HEK293 (cell line): ENCODE data around the gene ADK.
A peak's percentile ranks its signal among the peaks of the same experiment; 100 is the strongest.

Experiments used
- CTCF ChIA-PET: fragments of 350-600 bp; formaldehyde crosslinking; extraction: SDS; loops from one replicate; lab custom pipeline; 2021; ENCODE audit warnings: antibody characterized with exemption; lab: Yijun Ruan, JAX
- POLR2A ChIA-PET: fragments of 300-600 bp; formaldehyde crosslinking; extraction: SDS; loops from one replicate; lab custom pipeline; 2020; ENCODE audit warnings: antibody characterized with exemption, inconsistent platforms; lab: Yijun Ruan, JAX
- H3K27ac ChIP-seq: fragments of 200-500 bp; sonication (Bioruptor generic); 2 replicates; pipeline ENCODE4 v1.5.1; 2014; ENCODE audit warnings: low read depth, low read length, control low read depth, inconsistent platforms; ENCODE audit errors: extremely low read depth
- H3K36me3 ChIP-seq, 2 experiments: fragments of 200-500 bp in 1 of 2; sonication (Bioruptor generic) in 1 of 2; 1 replicate in 1 of 2; 2 replicates in 1 of 2; pipeline ENCODE4 v1.5.1; 2014 to 2017; ENCODE audit warnings: inconsistent platforms in 2 of 2, low read length in 2 of 2; ENCODE audit not compliant: control insufficient read depth in 2 of 2, insufficient read depth in 1 of 2
- H3K4me1 ChIP-seq: fragments of 200-500 bp; sonication (Bioruptor generic); 2 replicates; pipeline ENCODE4 v1.5.1; 2014; ENCODE audit warnings: mild to moderate bottlenecking, low read length, inconsistent platforms; ENCODE audit not compliant: control insufficient read depth, insufficient read depth
- H3K4me3 ChIP-seq: 2 replicates; pipeline ENCODE4 v1.5.1; 2011; ENCODE audit warnings: low read depth, mild to moderate bottlenecking, control low read depth, low read length, moderate library complexity
- H3K9me3 ChIP-seq: fragments of 200-500 bp; sonication (Bioruptor generic); 2 replicates; pipeline ENCODE4 v1.5.1; 2014; ENCODE audit warnings: low read depth, low read length, inconsistent platforms; ENCODE audit not compliant: control insufficient read depth, insufficient read depth
- BCL11B ChIP-seq: fragments of 450-650 bp; formaldehyde crosslinking; IDR thresholded peaks from 2 replicates; pipeline ENCODE4 v1.5.1; 2016; ENCODE audit warnings: low read depth, missing biosample characterization, missing genetic modification characterization
- FEZF1 ChIP-seq: fragments of 450-650 bp; formaldehyde crosslinking; IDR thresholded peaks from 2 replicates; pipeline ENCODE4 v1.5.1; 2016; ENCODE audit warnings: missing biosample characterization, missing genetic modification characterization
- HOXD13 ChIP-seq: sonication (generic); formaldehyde crosslinking; IDR thresholded peaks from 2 replicates; pipeline ENCODE4 v1.8.0; 2022; ENCODE audit warnings: missing genetic modification reagents, borderline replicate concordance
- TCF7L2 ChIP-seq: IDR thresholded peaks from 2 replicates; pipeline ENCODE4 v1.6.1; 2011; ENCODE audit warnings: low read depth, mild to moderate bottlenecking, inconsistent platforms, low read length, moderate library complexity, borderline replicate concordance
- WT1 ChIP-seq: fragments of 450-650 bp; formaldehyde crosslinking; IDR thresholded peaks from 2 replicates; pipeline ENCODE4 v1.5.1; 2016; ENCODE audit warnings: missing biosample characterization, missing genetic modification characterization
- ZBTB21 ChIP-seq: fragments of 450-650 bp; formaldehyde crosslinking; IDR thresholded peaks from 2 replicates; pipeline ENCODE4 v1.5.1; 2017; ENCODE audit warnings: missing biosample characterization, missing genetic modification characterization
- ZBTB8A ChIP-seq: fragments of 450-650 bp; formaldehyde crosslinking; IDR thresholded peaks from 2 replicates; pipeline ENCODE4 v1.5.1; 2016; ENCODE audit warnings: missing biosample characterization, missing genetic modification characterization
- ZNF112 ChIP-seq: fragments of 450-650 bp; formaldehyde crosslinking; IDR thresholded peaks from 2 replicates; pipeline ENCODE4 v1.5.0; 2017; ENCODE audit warnings: missing biosample characterization, missing genetic modification characterization
- ZNF121 ChIP-seq: fragments of 450-650 bp; formaldehyde crosslinking; IDR thresholded peaks from 2 replicates; pipeline ENCODE4 v1.5.1; 2016; ENCODE audit warnings: missing biosample characterization, missing genetic modification characterization
- ZNF2 ChIP-seq: fragments of 450-650 bp; formaldehyde crosslinking; IDR thresholded peaks from 2 replicates; pipeline ENCODE4 v1.5.1; 2016; ENCODE audit warnings: missing biosample characterization, missing genetic modification characterization
- ZNF311 ChIP-seq: fragments of 450-650 bp; formaldehyde crosslinking; IDR thresholded peaks from 2 replicates; pipeline ENCODE4 v1.5.1; 2017; ENCODE audit warnings: missing biosample characterization, missing genetic modification characterization, borderline replicate concordance
- ZNF354C ChIP-seq: fragments of 450-650 bp; formaldehyde crosslinking; IDR thresholded peaks from 2 replicates; pipeline ENCODE4 v1.5.1; 2016; ENCODE audit warnings: missing biosample characterization, missing genetic modification characterization, low read depth, borderline replicate concordance
- ZNF510 ChIP-seq: fragments of 450-650 bp; formaldehyde crosslinking; IDR thresholded peaks from 2 replicates; pipeline ENCODE4 v1.5.1; 2018; ENCODE audit warnings: mild to moderate bottlenecking, missing genetic modification characterization, missing biosample characterization; ENCODE audit not compliant: insufficient replicate concordance
- ZNF561 ChIP-seq: fragments of 450-650 bp; IDR thresholded peaks from 2 replicates; pipeline ENCODE4 v1.5.1; 2018; ENCODE audit warnings: missing biosample characterization, missing genetic modification characterization, borderline replicate concordance
- ZNF677 ChIP-seq: fragments of 450-650 bp; IDR thresholded peaks from 2 replicates; pipeline ENCODE4 v1.5.0; 2018; ENCODE audit warnings: missing biosample characterization, mild to moderate bottlenecking, missing genetic modification characterization, moderate library complexity
- ZNF747 ChIP-seq: fragments of 450-650 bp; formaldehyde crosslinking; IDR thresholded peaks from 2 replicates; pipeline ENCODE4 v1.5.1; 2016; ENCODE audit warnings: missing biosample characterization, missing genetic modification characterization
- ZNF791 ChIP-seq: fragments of 450-650 bp; formaldehyde crosslinking; IDR thresholded peaks from 2 replicates; pipeline ENCODE4 v1.5.1; 2016; ENCODE audit warnings: missing biosample characterization, missing genetic modification characterization
- TF ChIP-seq, protein P1 (sequence below): fragments of 450-650 bp; formaldehyde crosslinking; IDR thresholded peaks from 2 replicates; pipeline ENCODE4 v1.5.1; 2017; ENCODE audit warnings: missing biosample characterization, missing genetic modification characterization
- TF ChIP-seq, protein P2 (sequence below): IDR thresholded peaks from 2 replicates; pipeline ENCODE4 v1.6.1; 2011; ENCODE audit warnings: mild to moderate bottlenecking, low read depth, low read length, borderline replicate concordance
- TF ChIP-seq, protein P3 (sequence below): fragments of 450-650 bp; formaldehyde crosslinking; IDR thresholded peaks from 2 replicates; pipeline ENCODE4 v1.5.1; 2017; ENCODE audit warnings: missing biosample characterization, mild to moderate bottlenecking, missing genetic modification characterization, moderate library complexity
- TF ChIP-seq, protein P4 (sequence below): fragments of 450-650 bp; formaldehyde crosslinking; IDR thresholded peaks from 2 replicates; pipeline ENCODE4 v1.5.1; 2016; ENCODE audit warnings: missing biosample characterization, missing genetic modification characterization

The ADK gene

DNA sequence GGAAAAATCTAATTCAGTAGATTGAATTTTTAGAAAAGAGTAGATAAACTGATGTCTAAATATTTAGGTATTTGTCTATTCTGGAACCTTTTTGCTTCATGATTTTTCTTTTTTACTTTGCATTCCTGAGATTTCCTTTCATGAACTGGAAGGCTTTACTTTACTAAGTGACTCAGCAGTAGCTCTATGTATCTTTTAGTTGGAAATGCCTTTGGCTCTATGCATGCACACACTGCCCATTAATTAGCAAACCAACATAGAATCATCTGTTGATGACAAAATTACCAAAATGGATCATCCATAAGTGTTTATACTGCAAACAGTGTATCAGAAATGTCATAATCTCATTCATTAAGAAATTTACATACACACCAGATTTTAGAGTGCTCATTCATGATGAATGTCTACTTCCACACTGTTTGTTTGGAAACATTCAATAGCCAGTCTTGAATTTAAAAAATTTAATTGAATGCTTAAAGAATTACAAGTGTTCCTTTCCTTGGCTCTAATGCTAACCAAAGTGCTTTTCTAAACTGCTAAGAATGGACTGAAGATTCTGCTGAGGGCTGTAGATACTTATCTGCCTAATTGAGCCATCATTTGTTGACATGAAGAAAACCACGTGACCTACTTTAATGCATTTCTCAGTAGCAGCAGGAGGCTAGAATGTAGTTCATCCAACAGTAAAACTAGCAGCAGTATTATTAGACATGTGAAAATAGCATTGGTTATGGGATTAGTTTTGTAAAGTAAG, 282.0 kb downstream of the ADK start (continued):
- TF ChIP-seq ZNF510 (tag by site-specific recombination) (peak; percentile 20), HOXD13 (CRISPR knock-in tag) (no peak)
- TF ChIP-seq, protein P1, sequence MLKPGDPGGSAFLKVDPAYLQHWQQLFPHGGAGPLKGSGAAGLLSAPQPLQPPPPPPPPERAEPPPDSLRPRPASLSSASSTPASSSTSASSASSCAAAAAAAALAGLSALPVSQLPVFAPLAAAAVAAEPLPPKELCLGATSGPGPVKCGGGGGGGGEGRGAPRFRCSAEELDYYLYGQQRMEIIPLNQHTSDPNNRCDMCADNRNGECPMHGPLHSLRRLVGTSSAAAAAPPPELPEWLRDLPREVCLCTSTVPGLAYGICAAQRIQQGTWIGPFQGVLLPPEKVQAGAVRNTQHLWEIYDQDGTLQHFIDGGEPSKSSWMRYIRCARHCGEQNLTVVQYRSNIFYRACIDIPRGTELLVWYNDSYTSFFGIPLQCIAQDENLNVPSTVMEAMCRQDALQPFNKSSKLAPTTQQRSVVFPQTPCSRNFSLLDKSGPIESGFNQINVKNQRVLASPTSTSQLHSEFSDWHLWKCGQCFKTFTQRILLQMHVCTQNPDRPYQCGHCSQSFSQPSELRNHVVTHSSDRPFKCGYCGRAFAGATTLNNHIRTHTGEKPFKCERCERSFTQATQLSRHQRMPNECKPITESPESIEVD (tag by site-specific recombination): peak; percentile 85
- TF ChIP-seq, protein P2, sequence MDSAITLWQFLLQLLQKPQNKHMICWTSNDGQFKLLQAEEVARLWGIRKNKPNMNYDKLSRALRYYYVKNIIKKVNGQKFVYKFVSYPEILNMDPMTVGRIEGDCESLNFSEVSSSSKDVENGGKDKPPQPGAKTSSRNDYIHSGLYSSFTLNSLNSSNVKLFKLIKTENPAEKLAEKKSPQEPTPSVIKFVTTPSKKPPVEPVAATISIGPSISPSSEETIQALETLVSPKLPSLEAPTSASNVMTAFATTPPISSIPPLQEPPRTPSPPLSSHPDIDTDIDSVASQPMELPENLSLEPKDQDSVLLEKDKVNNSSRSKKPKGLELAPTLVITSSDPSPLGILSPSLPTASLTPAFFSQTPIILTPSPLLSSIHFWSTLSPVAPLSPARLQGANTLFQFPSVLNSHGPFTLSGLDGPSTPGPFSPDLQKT: no peak

DNA sequence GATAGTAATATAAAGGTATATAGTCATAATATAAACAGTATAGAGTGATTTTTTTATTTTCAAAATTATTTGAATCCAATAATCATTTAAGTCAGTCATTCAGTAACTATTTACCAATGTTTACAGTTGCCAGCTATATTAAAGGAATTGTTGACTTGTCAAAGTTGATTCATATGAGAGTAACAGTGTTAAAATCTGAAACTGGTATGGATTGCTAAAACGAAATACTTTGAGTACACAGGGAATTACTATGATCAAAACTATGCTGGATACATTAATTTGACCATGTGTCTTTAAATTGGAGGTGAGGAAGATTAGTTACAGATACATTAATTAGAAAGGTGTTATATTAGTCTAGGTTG, 282.6 kb downstream of the ADK start:
- H3K4me1 ChIP-seq: peaks cover 10% of the 10 kb centered on the region
- H3K27ac ChIP-seq: no peak overlapping the region
- TF ChIP-seq, protein P3, sequence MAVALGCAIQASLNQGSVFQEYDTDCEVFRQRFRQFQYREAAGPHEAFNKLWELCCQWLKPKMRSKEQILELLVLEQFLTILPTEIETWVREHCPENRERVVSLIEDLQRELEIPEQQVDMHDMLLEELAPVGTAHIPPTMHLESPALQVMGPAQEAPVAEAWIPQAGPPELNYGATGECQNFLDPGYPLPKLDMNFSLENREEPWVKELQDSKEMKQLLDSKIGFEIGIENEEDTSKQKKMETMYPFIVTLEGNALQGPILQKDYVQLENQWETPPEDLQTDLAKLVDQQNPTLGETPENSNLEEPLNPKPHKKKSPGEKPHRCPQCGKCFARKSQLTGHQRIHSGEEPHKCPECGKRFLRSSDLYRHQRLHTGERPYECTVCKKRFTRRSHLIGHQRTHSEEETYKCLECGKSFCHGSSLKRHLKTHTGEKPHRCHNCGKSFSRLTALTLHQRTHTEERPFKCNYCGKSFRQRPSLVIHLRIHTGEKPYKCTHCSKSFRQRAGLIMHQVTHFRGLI (tag by site-specific recombination): no peak
- TF ChIP-seq ZBTB21 (tag by site-specific recombination): no peak
- no peak for TF ChIP-seq FEZF1 (tag by site-specific recombination)
- no peak for TF ChIP-seq ZNF747 (tag by site-specific recombination)
- no peak for TF ChIP-seq ZBTB8A
- no peak for TF ChIP-seq ZNF311 (tag by site-specific recombination)
- TF ChIP-seq BCL11B (tag by site-specific recombination): no peak
- no peak for TF ChIP-seq ZNF791 (tag by site-specific recombination)
- no peak for TF ChIP-seq WT1
- TF ChIP-seq ZNF121: no peak
- TF ChIP-seq ZNF677 (tag by site-specific recombination): no peak
- TF ChIP-seq TCF7L2: no peak
- no peak for TF ChIP-seq ZNF2 (tag by site-specific recombination)
- TF ChIP-seq, protein P4, sequence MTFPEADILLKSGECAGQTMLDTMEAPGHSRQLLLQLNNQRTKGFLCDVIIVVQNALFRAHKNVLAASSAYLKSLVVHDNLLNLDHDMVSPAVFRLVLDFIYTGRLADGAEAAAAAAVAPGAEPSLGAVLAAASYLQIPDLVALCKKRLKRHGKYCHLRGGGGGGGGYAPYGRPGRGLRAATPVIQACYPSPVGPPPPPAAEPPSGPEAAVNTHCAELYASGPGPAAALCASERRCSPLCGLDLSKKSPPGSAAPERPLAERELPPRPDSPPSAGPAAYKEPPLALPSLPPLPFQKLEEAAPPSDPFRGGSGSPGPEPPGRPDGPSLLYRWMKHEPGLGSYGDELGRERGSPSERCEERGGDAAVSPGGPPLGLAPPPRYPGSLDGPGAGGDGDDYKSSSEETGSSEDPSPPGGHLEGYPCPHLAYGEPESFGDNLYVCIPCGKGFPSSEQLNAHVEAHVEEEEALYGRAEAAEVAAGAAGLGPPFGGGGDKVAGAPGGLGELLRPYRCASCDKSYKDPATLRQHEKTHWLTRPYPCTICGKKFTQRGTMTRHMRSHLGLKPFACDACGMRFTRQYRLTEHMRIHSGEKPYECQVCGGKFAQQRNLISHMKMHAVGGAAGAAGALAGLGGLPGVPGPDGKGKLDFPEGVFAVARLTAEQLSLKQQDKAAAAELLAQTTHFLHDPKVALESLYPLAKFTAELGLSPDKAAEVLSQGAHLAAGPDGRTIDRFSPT (tag by site-specific recombination): no peak
- no peak for TF ChIP-seq ZNF112 (tag by site-specific recombination)
- TF ChIP-seq ZNF561 (tag by site-specific recombination): no peak
- no peak for TF ChIP-seq ZNF354C (tag by site-specific recombination)
- ChIA-PET CTCF (no interaction called here), POLR2A (no interaction called here)
- no peaks in the 10 kb centered on the region for H3K36me3 ChIP-seq
- no peaks in the 10 kb centered on the region for H3K9me3 ChIP-seq
- H3K4me3 ChIP-seq: no peak overlapping the region
